A673 (cell line): Measurements from ENCODE around the gene CTSO. TPM values are rescaled to one million over a fixed set of nuclear protein-coding genes. Genes with fewer than 3 reads are reported as not detected.

ENCODE experiments used
- BruUV-seq: library from RNA; stranded (reverse); fragments of 400-500 nt; replicated peaks from 2 replicates; lab custom pipeline; 2021; lab: Mats Ljungman, UMichigan
- CTCF ChIA-PET: fragments of 300-600 bp; sonication (Branson Sonifier 250); formaldehyde crosslinking; loops from one replicate; lab custom pipeline; 2022; ENCODE audit warnings: antibody characterized with exemption; lab: Charles Lee
- POLR2A ChIA-PET: fragments of 300-600 bp; sonication (Branson Sonifier 250); formaldehyde crosslinking; loops from one replicate; lab custom pipeline; 2022; ENCODE audit warnings: antibody characterized with exemption; ENCODE audit not compliant: low non-redundant PET; lab: Charles Lee
- DNase-seq: peaks from one replicate; pipeline ENCODE4 v3.0.0-alpha.2; 2015; ENCODE audit warnings: low spot score
- H3K27ac ChIP-seq: fragments of 200-600 bp; sonication (generic); 2 replicates; pipeline ENCODE4 v1.5.1; 2016; ENCODE audit warnings: mixed run types, low read depth, mild to moderate bottlenecking, mixed read lengths, antibody characterized with exemption, low read length; ENCODE audit not compliant: poor library complexity, severe bottlenecking
- H3K27me3 ChIP-seq: fragments of 200-600 bp; sonication (generic); replicated peaks from 2 replicates; pipeline ENCODE4 v1.6.1; 2017; ENCODE audit warnings: mixed run types, low read depth, mild to moderate bottlenecking, mixed read lengths, antibody characterized with exemption, low read length; ENCODE audit not compliant: insufficient read depth, poor library complexity
- H3K36me3 ChIP-seq: fragments of 200-600 bp; sonication (generic); 2 replicates; pipeline ENCODE4 v1.6.1; 2016; ENCODE audit warnings: mixed run types, mild to moderate bottlenecking, mixed read lengths, antibody characterized with exemption, low read length; ENCODE audit not compliant: insufficient read depth, poor library complexity, severe bottlenecking
- H3K4me1 ChIP-seq: fragments of 200-600 bp; sonication (generic); 2 replicates; pipeline ENCODE4 v1.6.1; 2017; ENCODE audit warnings: mixed run types, mild to moderate bottlenecking, mixed read lengths, antibody characterized with exemption, low read length; ENCODE audit not compliant: insufficient read depth, poor library complexity, severe bottlenecking
- H3K4me3 ChIP-seq: fragments of 200-600 bp; sonication (generic); 2 replicates; pipeline ENCODE4 v1.5.1; 2016; ENCODE audit warnings: low read depth, mixed run types, mild to moderate bottlenecking, mixed read lengths, low read length; ENCODE audit not compliant: poor library complexity, severe bottlenecking
- H3K9me3 ChIP-seq: fragments of 200-600 bp; sonication (generic); 2 replicates; pipeline ENCODE4 v1.6.1; 2016; ENCODE audit warnings: mixed run types, low read depth, mild to moderate bottlenecking, mixed read lengths, antibody characterized with exemption, low read length; ENCODE audit not compliant: poor library complexity, severe bottlenecking
- EZH2 ChIP-seq: fragments of 200-600 bp; sonication (generic); IDR thresholded peaks from 2 replicates; pipeline ENCODE4 v1.6.1; 2017; ENCODE audit warnings: borderline replicate concordance, low read depth, mild to moderate bottlenecking, mixed read lengths, antibody characterized with exemption, low read length; ENCODE audit not compliant: poor library complexity, severe bottlenecking
- intact Hi-C: fragments of 100-400 bp; cut with micrococcal nuclease; formaldehyde crosslinking; loops from one replicate; pipeline ENCODE4 v1.10.0; 2022; ENCODE audit not compliant: unreplicated experiment
- total RNA-seq: library from RNA; stranded (reverse); gene quantifications from 2 replicates; pipeline ENCODE4 v1.2.3, GENCODE V29; 2021
- TF ChIP-seq, protein P1 (sequence below): fragments of 300-800, 200-600 bp; sonication (generic); conservative IDR thresholded peaks from 2 replicates; pipeline ENCODE4 v1.5.1; 2017; ENCODE audit warnings: low read depth, mild to moderate bottlenecking, antibody characterized with exemption, low read length, moderate library complexity, mixed read lengths

Gene CTSO
- total RNA-seq, 1 experiment from 2014 or later = 1.4 TPM

DNA sequence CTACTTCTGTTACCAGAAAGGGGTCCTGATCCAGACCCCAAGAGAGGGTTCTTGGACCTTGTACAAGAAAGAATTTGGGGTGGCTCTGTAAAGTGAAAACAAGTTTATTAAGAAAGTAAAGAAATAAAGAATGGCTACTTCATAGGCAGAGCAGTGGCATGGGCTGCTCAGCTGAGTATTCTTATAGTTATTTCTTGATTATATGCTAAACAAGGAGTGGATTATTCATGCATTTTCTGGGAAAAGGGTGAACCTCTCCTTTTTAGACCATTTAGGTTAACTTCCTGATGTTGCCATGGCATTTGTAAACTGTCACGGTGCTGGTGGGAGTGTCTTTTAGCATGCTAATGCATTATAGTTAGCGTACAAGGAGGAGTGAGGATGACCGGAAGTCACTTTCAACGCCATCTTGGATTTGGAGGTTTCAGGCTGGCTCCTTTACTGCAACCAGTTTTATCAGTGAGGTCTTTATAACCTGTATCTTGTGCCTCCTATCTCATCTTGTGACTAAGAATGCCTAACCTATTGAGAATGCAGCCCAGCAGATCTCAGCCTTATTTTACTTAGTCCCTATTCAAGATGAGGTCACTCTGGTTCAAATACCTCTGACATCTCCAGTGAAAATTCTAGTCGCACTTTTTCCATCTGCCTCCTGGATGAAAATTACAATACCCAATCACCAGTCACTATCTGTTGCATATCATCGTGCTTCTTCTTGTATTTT lies 65.7 kb downstream of the CTSO start:
- DNase-seq = no peak
- Histone ChIP-seq H3K27me3 (no peaks in the 10 kb centered on the region), H3K27ac (no peak overlapping the region), H3K9me3 (no peaks in the 10 kb centered on the region), H3K4me3 (no peak overlapping the region), H3K4me1 (peaks cover 11% of the 10 kb centered on the region), H3K36me3 (no peaks in the 10 kb centered on the region)
- BruUV-seq = no TSS peak
- POLR2A ChIA-PET = no interaction called here
- CTCF ChIA-PET = no interaction called here
- intact Hi-C loops = no loop called here
- TF ChIP-seq EZH2 = no peak
- TF ChIP-seq, protein P1, sequence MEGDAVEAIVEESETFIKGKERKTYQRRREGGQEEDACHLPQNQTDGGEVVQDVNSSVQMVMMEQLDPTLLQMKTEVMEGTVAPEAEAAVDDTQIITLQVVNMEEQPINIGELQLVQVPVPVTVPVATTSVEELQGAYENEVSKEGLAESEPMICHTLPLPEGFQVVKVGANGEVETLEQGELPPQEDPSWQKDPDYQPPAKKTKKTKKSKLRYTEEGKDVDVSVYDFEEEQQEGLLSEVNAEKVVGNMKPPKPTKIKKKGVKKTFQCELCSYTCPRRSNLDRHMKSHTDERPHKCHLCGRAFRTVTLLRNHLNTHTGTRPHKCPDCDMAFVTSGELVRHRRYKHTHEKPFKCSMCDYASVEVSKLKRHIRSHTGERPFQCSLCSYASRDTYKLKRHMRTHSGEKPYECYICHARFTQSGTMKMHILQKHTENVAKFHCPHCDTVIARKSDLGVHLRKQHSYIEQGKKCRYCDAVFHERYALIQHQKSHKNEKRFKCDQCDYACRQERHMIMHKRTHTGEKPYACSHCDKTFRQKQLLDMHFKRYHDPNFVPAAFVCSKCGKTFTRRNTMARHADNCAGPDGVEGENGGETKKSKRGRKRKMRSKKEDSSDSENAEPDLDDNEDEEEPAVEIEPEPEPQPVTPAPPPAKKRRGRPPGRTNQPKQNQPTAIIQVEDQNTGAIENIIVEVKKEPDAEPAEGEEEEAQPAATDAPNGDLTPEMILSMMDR = no peak

DNA sequence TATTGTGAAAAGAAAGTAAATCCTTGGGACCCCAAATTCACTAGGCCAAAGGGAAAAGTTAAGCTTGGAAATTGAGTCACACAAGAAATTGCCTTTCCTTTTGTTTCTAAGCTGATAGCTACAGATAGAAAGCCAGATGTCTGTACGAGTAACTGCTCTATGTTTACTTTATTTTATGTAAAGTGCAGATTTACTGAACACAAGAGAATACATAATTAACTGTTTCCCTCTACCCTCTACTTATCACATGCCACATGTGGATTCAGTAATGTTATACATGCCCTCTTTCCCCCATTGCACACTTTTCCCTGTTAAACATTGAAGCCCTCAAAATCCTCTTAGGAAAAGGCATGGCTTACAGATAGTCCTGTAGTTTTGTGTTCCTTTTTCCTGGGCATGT lies 66.6 kb downstream of the CTSO start:
- H3K36me3 ChIP-seq = no peaks in the 10 kb centered on the region
- H3K4me1 ChIP-seq = peaks cover 11% of the 10 kb centered on the region
- POLR2A ChIA-PET = no interaction called here
- DNase-seq = no peak
- no peaks in the 10 kb centered on the region for H3K9me3 ChIP-seq
- no TSS peak for BruUV-seq
- no peak overlapping the region for H3K27ac ChIP-seq
- CTCF ChIA-PET = no interaction called here
- H3K27me3 ChIP-seq = no peaks in the 10 kb centered on the region
- TF ChIP-seq EZH2 = no peak
- intact Hi-C loops = no loop called here
- H3K4me3 ChIP-seq = no peak overlapping the region

GRCh38 chr4:155885666-155886065 lies 68.0 kb downstream of the CTSO start:
- no peaks in the 10 kb centered on the region for H3K36me3 ChIP-seq
- intact Hi-C loops = no loop called here
- CTCF ChIA-PET = no interaction called here

More at GRCh38 chr4:155885666-155886065, 68.0 kb downstream of the CTSO start:
- no peaks in the 10 kb centered on the region for H3K27me3 ChIP-seq
- H3K4me3 ChIP-seq = no peak overlapping the region
- H3K27ac ChIP-seq = no peak overlapping the region
- peaks cover 11% of the 10 kb centered on the region for H3K4me1 ChIP-seq
- no peak for TF ChIP-seq EZH2
- TF ChIP-seq, protein P1 = no peak
- POLR2A ChIA-PET = no interaction called here
- DNase-seq = no peak
- H3K9me3 ChIP-seq = no peaks in the 10 kb centered on the region
- no TSS peak for BruUV-seq
